Calu3 (cell line): ENCODE measurements around the gene NDE1. TPM values are rescaled to one million over a fixed set of nuclear protein-coding genes. Genes with fewer than 3 reads are reported as not detected.
"Not testable (repeated sequence)": the region's sequence is repeated elsewhere in the genome, so short reads cannot be mapped to it uniquely, and the experiment has no call there.

ENCODE experiments used
- BruUV-seq: library from RNA; stranded (reverse); fragments of 400-500 nt; replicated peaks from 2 replicates; lab custom pipeline; 2021; lab: Mats Ljungman, UMichigan
- CTCF ChIA-PET: fragments of 300-600 bp; sonication (Branson Sonifier 250); formaldehyde crosslinking; loops from one replicate; lab custom pipeline; 2022; ENCODE audit warnings: antibody characterized with exemption; lab: Charles Lee
- DNase-seq: peaks from one replicate; pipeline ENCODE4 v3.0.0; 2022
- H3K27ac Mint-ChIP-seq: one replicate; pipeline ENCODE4 v1.8.0; 2022; ENCODE audit warnings: mixed read lengths; ENCODE audit not compliant: unreplicated experiment
- H3K27me3 Mint-ChIP-seq: one replicate; pipeline ENCODE4 v1.8.0; 2022; ENCODE audit warnings: mixed read lengths; ENCODE audit not compliant: unreplicated experiment
- H3K36me3 Mint-ChIP-seq: one replicate; pipeline ENCODE4 v1.8.0; 2022; ENCODE audit warnings: mild to moderate bottlenecking, moderate library complexity, mixed read lengths; ENCODE audit not compliant: insufficient read depth, unreplicated experiment
- H3K4me1 Mint-ChIP-seq: one replicate; pipeline ENCODE4 v1.8.0; 2022; ENCODE audit warnings: mild to moderate bottlenecking, low read depth, mixed read lengths; ENCODE audit not compliant: unreplicated experiment
- H3K4me3 Mint-ChIP-seq: one replicate; pipeline ENCODE4 v1.8.0; 2022; ENCODE audit warnings: mild to moderate bottlenecking, low read depth, moderate library complexity, mixed read lengths; ENCODE audit not compliant: unreplicated experiment
- H3K9me3 Mint-ChIP-seq: one replicate; pipeline ENCODE4 v1.8.0; 2022; ENCODE audit warnings: low read depth, mixed read lengths; ENCODE audit not compliant: unreplicated experiment
- intact Hi-C: fragments of 100-400 bp; cut with micrococcal nuclease; formaldehyde crosslinking; loops from one replicate; pipeline ENCODE4 v1.10.0; 2022; ENCODE audit not compliant: unreplicated experiment
- total RNA-seq: library from RNA; stranded (reverse); gene quantifications from 2 replicates; pipeline ENCODE4 v1.2.3, GENCODE V29; 2022
- TF ChIP-seq, protein P1 (sequence below): fragments of 200-600 bp; IDR thresholded peaks from one replicate; pipeline ENCODE4 v1.8.0; 2022; ENCODE audit warnings: antibody characterized with exemption; ENCODE audit not compliant: unreplicated experiment

NDE1 gene
- total RNA-seq, 1 experiment from 2014 or later, result 71.1 TPM

- no TSS peak for BruUV-seq
- H3K4me1 Mint-ChIP-seq, result no peaks in the 10 kb centered on the region
- no peaks in the 10 kb centered on the region for H3K9me3 Mint-ChIP-seq
- CTCF ChIA-PET, result no interaction called here
- no peak for DNase-seq
- no peaks in the 10 kb centered on the region for H3K27me3 Mint-ChIP-seq
- H3K36me3 Mint-ChIP-seq, result peaks cover 6% of the 10 kb centered on the region
- TF ChIP-seq, protein P1, sequence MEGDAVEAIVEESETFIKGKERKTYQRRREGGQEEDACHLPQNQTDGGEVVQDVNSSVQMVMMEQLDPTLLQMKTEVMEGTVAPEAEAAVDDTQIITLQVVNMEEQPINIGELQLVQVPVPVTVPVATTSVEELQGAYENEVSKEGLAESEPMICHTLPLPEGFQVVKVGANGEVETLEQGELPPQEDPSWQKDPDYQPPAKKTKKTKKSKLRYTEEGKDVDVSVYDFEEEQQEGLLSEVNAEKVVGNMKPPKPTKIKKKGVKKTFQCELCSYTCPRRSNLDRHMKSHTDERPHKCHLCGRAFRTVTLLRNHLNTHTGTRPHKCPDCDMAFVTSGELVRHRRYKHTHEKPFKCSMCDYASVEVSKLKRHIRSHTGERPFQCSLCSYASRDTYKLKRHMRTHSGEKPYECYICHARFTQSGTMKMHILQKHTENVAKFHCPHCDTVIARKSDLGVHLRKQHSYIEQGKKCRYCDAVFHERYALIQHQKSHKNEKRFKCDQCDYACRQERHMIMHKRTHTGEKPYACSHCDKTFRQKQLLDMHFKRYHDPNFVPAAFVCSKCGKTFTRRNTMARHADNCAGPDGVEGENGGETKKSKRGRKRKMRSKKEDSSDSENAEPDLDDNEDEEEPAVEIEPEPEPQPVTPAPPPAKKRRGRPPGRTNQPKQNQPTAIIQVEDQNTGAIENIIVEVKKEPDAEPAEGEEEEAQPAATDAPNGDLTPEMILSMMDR, result no peak
- H3K4me3 Mint-ChIP-seq, result no peak overlapping the region
- no peak overlapping the region for H3K27ac Mint-ChIP-seq
- intact Hi-C loops, result no loop called here
Observed at GRCh38 chr16:15726715-15727114, 76.7 kb downstream of the NDE1 start.

GRCh38 chr16:15727697-15728096 is 77.7 kb downstream of the NDE1 start:
- H3K9me3 Mint-ChIP-seq, H3K4me1 Mint-ChIP-seq, H3K36me3 Mint-ChIP-seq, DNase-seq, intact Hi-C loops, H3K27me3 Mint-ChIP-seq, CTCF ChIA-PET, H3K27ac Mint-ChIP-seq, H3K4me3 Mint-ChIP-seq, BruUV-seq: not testable (repeated sequence)

DNA sequence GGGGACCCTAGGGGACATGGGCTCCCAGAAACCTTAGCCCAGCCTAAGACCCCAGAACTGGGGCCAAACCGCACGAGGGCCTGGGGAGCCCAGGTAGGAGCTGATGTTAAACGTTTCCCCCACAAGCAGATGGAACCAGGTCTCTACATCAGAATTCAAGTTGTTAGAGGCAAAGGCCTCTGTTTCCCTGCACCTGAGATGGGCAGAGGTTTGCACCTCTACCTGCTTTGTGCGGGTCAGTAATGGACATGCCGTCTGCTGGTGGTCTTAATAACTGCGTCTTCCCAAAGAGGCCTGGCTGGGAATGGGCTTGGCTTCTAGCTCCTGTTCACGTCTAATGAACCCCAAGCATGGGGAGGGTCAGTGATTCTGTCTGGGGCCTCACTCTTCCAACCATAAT is 79.1 kb downstream of the NDE1 start:
- no TSS peak for BruUV-seq
- no peaks in the 10 kb centered on the region for H3K27me3 Mint-ChIP-seq
- no peak for DNase-seq
- peaks cover 6% of the 10 kb centered on the region for H3K36me3 Mint-ChIP-seq
- no peak overlapping the region for H3K4me3 Mint-ChIP-seq
- intact Hi-C loops, result no loop called here
- H3K27ac Mint-ChIP-seq, result no peak overlapping the region
- TF ChIP-seq, protein P1, result no peak
- no peaks in the 10 kb centered on the region for H3K4me1 Mint-ChIP-seq
- no peaks in the 10 kb centered on the region for H3K9me3 Mint-ChIP-seq
- CTCF ChIA-PET, result no interaction called here

- DNase-seq, result no peak
- Mint-ChIP-seq H3K27me3 (peaks cover 28% of the 10 kb centered on the region), H3K4me3 (no peak overlapping the region), H3K36me3 (no peaks in the 10 kb centered on the region), H3K4me1 (no peaks in the 10 kb centered on the region), H3K27ac (no peak overlapping the region), H3K9me3 (no peaks in the 10 kb centered on the region)
- TF ChIP-seq, protein P1, result no peak
- intact Hi-C loops, result no loop called here
- CTCF ChIA-PET, result interaction anchor here (1.9 kb wide), 1 partner anchor 13 kb away, joined by 3 read pairs; no protein-coding TSS in a partner anchor
- BruUV-seq, result no TSS peak
Observed at GRCh38 chr16:15732416-15732815, 82.4 kb downstream of the NDE1 start.

GRCh38 chr16:15735610-15736009 is 85.6 kb downstream of the NDE1 start:
- Mint-ChIP-seq H3K9me3 (no peaks in the 10 kb centered on the region), H3K27me3 (peaks cover 30% of the 10 kb centered on the region), H3K36me3 (no peaks in the 10 kb centered on the region), H3K27ac (no peak overlapping the region), H3K4me1 (no peaks in the 10 kb centered on the region), H3K4me3 (no peak overlapping the region)
- TF ChIP-seq, protein P1, result no peak
- intact Hi-C loops, result no loop called here
- no TSS peak for BruUV-seq
- DNase-seq, result no peak
- CTCF ChIA-PET, result interaction anchor here (0.7 kb wide), 1 partner anchor 69 kb away, joined by 4 read pairs; no protein-coding TSS in a partner anchor
